ENCODE results near the gene TMEM238.
"Not testable (repeated sequence)": the region's sequence is repeated elsewhere in the genome, so short reads cannot be mapped to it uniquely, and the experiment has no call there.

TMEM238 gene, protein sequence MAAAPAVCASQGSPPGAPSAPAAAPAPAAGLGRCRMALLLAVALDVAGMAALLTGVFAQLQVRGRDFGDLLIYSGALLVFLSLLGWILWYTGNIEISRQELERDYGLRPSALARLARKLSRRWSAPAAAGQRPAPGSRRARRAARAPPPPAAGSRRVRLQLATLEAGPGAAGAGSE

DNA sequence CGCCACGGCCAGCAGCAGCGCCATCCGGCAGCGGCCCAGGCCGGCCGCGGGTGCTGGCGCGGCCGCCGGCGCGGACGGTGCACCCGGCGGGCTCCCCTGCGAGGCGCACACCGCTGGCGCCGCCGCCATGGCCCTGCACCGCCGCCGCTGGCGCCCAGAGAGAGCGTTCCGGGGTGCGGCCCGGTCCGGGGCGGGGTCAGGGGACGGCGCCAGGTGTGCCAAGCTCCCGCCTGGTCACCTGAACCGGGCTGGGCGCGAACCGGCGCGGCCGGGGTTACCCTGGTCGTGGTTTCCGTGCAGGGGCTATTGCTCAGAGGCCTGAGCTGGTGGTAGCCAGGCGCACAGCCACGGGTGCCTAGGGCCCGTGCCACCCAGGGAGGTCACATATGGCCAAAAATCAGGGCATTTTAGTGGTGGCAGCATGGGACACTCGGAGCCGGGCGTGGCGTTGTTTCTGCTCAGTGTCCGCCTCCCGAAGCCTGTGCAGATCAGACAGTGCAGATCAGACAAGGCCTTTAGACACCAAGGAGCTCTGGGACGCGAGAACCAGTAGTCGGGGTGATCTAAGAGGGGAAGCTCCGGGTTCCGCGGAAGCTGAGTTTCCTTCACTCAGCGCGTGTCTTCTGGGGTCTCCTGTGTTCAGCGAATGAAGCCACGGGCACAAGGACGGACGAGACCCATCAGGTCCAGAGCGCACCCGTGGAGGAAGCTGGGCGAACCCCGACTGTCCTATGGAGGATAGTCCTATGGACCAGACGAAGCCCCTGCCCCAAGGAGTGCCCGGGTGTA is at the start of gene TMEM238:
Gene TMEM238, minus strand, starts transcription at position 162 of the 789 bp plus-strand sequence. Its CDS starts 33 bp downstream, at position 129.
- DNase-seq (ENCODE audit: low spot score), result no peak

GRCh38 chr19:55433292-55433691 is 49.2 kb upstream of the TMEM238 start:
- DNase-seq (ENCODE audit: low spot score), result no peak

DNA sequence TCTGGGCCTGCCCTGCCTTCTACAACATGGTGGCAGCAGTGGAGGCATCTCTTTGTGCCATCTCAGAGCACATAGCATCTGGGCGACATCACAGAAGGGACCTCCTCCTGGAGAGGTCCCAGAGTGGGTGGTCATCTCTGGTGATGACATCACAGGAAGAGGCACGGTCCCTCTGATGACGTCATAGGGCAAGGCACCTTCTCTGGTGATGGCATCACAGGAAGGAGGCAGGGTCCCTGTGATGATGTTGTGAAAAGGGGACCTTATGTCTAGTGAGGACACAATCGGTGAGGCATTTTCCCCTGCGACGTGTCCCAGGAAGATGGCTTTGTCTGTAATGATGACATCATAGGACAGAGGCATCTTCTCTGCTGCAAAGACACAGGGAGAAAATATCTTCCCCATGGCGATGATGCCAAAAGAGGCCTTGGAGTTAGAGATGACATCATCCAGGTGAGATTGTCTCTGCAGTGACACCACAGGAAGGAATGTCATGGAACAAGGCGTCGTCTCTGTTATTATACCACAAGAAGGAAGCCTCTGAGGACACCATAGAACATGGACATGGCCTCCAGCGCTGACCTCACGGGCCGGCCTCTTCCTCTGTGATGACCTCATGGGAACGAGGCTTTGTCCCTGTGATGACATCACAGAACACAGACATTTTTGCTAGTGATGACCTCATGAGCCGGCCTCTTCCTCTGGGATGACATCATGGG is 48.3 kb upstream of the TMEM238 start:
- no peak for DNase-seq (ENCODE audit: low spot score)

DNA sequence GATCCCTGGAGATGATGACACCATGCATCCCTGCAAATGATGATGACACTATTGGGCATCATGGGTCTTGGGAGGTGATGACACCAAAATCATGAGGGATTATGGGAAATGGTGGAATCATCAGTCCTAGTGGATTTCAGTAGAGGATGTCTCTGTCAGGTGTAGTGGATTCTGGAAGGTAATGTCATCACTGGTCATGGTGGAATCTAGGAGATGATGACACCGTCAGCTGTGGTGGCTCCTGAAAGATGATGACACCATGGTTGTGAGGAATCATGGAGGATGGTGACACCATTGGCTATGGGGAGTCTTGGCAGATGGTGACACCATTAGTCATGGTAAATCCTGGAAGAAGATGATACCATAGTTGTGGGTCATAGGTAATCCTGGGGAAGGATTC is 47.1 kb upstream of the TMEM238 start:
- DNase-seq (ENCODE audit: low spot score), result no peak

GRCh38 chr19:55426042-55426441 is 42.0 kb upstream of the TMEM238 start:
- DNase-seq (ENCODE audit: low spot score), result no peak

DNA sequence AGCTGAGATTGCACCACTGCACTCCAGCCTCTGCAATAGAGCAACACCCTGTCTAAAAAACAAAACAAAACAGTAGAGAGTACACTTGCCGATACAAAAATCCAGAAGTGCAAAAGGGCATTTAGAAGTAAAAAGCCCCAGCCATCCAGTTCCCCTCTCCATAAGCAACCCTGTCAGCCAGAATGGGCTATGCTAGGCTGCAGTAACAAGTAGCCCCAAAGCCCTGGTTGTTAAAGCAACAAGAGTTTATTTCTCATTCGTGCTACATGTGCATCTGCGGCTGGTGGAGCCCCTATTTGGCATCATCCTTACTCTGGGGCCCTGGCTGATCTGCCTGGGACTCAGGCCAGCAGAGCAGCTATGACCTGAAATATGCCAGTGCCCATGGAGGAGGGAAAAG is 40.4 kb upstream of the TMEM238 start:
- no peak for DNase-seq (ENCODE audit: low spot score)

GRCh38 chr19:55423225-55424005 is 39.3 kb upstream of the TMEM238 start:
- no peak for DNase-seq (ENCODE audit: low spot score)

DNA sequence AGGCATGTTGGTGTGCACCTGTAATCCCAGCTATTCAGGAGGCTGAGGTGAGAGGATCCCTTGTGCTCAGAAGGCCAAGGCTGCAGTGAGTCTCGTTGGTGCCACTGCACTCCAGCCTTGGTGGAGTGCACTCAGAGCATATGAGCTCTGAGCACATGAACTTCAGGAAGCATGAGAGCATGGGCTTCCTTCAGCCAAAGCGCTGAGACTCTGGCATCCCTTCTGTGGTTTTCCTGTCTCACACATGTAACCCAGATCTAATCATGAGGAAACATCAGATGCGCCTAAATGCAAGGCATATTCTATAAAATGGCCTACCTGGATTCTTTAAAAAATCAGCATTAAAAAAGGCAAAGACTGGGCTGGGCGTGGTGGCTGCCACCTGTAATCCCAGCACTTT is 37.2 kb upstream of the TMEM238 start:
- not testable (repeated sequence) for DNase-seq (ENCODE audit: low spot score)

DNA sequence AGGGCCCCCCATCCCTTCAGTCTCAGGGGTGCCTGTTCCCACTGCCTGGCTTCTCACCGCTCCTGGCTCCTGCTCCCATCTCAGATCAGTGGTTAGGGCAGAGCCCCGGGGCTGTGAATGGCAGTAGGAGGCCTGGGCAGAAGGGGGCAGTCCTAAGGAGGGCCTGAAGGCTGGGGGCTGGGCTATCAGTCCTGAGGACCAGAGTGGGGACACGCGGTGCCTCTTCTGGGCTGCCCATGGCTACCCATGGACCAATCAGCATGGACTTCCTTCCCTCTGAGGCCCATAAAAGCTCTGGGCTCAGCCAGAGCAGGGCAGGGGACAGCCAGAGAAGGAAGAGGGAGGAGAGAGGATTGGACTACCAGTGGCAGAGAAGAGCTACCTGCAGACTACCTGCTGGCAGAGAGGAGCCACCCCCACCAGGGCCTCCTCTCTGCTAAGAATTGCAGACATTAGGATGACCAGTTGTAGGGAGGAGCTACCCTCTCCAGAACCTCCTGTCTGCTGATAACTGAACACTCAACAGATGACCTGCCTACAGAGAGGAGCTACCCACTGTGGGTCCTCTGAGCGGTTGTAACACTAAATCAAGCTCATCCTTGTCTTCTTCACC is 35.6 kb upstream of the TMEM238 start:
- no peak for DNase-seq (ENCODE audit: low spot score)

GRCh38 chr19:55419103-55419502 is 35.0 kb upstream of the TMEM238 start:
- DNase-seq (ENCODE audit: low spot score), result no peak

DNA sequence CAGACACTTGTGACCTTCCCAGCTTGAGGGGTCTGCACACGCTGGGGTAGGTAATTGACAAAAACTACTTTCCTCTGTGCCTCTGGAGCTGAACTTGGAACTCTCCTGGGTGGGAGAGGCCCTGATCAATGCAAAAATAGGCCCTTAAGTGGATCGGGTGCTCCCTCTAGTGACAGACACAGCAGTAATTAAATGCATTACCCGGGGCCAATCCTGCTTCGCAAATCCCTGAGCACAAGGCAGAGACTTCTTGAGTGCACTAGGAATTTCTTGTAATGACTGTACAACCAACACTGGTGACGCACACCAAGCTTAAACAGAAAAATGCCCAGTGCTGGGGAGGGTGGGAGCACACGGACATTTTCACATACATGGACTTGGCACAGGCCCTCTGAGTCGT is 34.1 kb upstream of the TMEM238 start:
- peak; percentile 77 for DNase-seq (ENCODE audit: low spot score)

GRCh38 chr19:55410168-55410567 is 26.1 kb upstream of the TMEM238 start:
- DNase-seq (ENCODE audit: low spot score), result no peak

- not testable (repeated sequence) for DNase-seq (ENCODE audit: low spot score)
Measured at GRCh38 chr19:55409179-55409578, 25.1 kb upstream of the TMEM238 start.

- DNase-seq (ENCODE audit: low spot score), result no peak
Measured at GRCh38 chr19:55408533-55408872, 24.4 kb upstream of the TMEM238 start.

DNA sequence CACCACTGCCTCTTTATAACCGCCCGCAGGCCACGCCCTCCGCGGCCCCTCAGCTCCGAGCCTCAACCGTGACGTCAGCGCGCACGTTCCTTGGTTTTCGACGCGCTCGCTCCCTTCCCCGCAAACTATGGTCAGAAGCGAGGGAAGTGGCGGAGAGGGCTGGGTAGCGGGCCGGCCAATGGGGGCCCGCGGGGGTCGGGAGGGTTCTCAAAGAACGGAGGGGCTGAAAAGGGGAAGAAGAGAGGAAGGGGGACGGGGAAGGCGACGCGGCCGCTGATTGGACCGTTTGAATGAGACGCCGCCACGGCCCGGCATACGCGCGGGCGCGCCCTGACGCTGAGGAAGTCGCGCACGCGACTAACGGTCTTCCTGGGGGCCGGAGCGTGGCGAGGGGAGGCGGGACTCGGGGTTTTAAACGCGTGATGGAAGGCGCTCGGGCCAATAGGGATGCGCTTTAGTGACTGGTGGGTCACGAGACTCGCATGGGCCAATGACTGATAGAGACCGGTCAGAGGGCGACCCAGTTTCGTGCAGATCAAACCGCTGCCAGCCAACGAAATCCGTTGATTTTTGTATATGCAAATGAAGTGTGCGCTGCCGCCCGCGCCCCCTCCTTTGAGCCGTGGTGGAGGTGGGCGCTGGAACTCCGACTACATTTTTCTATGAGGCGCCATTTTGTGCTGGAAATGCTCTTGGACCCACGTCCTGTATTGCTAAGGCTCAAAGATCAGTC is 23.9 kb upstream of the TMEM238 start:
- DNase-seq (ENCODE audit: low spot score), result peak; percentile 100

DNA sequence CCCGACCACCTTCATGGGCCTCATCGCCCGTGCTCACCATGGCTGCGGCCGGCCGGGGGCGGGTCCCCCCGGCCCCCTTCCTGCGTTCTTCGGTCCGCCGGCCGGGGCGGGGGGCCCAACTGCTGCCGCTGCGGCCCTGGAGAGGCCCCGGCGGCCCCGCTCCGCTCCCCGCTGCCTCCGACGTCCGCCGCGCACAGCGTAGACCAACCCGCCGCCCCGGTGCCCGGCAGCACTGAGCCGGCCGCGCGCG is 23.4 kb upstream of the TMEM238 start, which contains the start of gene UBE2S:
Gene UBE2S, minus strand, starts transcription at position 239 of the 250 bp plus-strand sequence. Its CDS starts 199 bp downstream, at position 40.
- DNase-seq (ENCODE audit: low spot score), result not testable (repeated sequence)

DNA sequence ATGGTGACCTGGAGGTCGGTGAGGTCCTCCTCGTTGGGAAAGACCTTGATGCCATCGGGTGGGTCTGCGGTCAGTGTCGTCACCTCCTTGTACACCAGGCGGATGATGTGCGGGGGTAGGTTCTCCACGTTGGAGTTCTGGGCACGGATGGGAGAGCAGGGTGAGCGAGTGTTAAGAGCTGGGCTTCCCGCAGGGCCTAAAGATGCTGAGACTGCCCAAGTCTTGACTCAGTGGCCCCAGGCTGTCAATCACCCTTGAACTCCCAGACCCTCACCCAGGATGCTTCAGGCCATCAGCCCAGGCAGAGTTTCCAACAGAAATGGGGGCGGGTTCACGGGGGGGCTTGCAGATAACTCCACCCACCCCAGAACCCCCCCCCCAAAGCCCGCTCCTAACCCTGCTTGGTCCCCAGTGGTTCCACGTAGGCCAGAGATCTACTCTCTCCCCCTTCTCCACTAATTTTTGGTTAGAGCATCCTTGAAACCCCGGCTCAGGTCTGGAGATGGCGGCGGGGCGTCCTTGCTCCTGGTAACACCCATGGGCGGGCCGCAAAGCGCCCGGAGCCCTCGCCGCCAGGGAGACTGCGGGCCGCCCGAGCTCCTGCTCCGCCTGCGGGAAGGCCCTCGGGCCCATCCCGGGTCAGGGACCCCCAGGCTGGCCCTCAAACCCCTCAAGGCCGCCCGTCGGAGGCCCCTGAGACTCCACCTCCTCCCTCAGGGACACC is 22.9 kb upstream of the TMEM238 start:
- DNase-seq (ENCODE audit: low spot score), result no peak

DNA sequence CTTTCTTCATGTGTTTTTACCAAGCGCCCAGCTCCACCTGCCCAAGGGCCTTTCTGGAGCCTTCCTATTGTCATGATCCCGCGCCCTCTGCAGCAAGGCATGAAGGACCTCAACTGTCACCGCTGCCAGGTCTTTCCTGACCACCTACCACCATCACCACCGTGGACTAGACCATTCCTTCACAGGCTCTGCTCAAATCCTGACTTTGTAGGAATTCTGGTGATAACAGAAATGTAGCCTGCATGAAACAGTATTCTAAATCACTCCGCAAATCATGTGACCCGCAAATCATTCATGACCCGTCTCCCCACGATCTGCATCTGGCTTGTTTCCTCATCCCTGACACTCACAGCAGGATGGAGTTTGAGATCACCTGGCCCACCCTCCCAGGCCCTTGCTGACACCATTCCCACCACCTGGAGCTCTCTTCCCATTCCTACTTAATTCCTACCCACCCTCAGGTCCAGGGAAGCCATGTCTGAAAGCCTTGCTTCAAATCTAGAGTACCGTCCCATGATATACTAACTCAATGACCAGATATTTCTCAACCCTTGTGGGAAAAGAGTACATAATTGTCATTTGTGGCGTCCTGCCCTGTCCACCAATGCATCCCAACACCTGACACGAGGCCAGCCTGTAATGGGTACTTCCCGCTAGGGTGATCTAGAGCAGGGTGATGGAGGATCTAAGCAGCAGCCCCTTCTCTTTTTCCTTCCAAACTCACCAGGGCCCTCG is 22.2 kb upstream of the TMEM238 start:
- DNase-seq (ENCODE audit: low spot score), result no peak

- DNase-seq (ENCODE audit: low spot score), result no peak
Measured at GRCh38 chr19:55405638-55406037, 21.5 kb upstream of the TMEM238 start.

- no peak for DNase-seq (ENCODE audit: low spot score)
Measured at GRCh38 chr19:55402509-55402908, 18.4 kb upstream of the TMEM238 start.

Data from cerebellar cortex (tissue), 1 donor.